H1 (cell line): ENCODE measurements around the gene UFC1. TPM values are rescaled to one million over a fixed set of nuclear protein-coding genes. Genes with fewer than 3 reads are reported as not detected.

ENCODE experiments used
- CTCF ChIA-PET: fragments of 300-600 bp; sonication (Branson Sonifier 250); formaldehyde crosslinking; loops from one replicate; lab custom pipeline; 2021; ENCODE audit not compliant: partially characterized antibody; lab: Charles Lee
- POLR2A ChIA-PET: fragments of 300-600 bp; sonication (Branson Sonifier 250); formaldehyde crosslinking; loops from one replicate; lab custom pipeline; 2021; ENCODE audit warnings: inconsistent platforms; ENCODE audit not compliant: partially characterized antibody; lab: Charles Lee
- DNase-seq, 2 experiments: peaks; one replicate each; pipeline versions ENCODE4 v3.0.0 to v3.0.0-alpha.2; 2010 to 2022; ENCODE audit warnings: low spot score in 2 of 2, low read depth in 1 of 2, mixed read lengths in 1 of 2
- FAIRE-seq: peaks from 2 replicates; lab custom pipeline; 2011; peaks lifted over from hg19 to GRCh38; lab: Jason Lieb, UNC
- H2AFZ ChIP-seq: 2 replicates; pipeline ENCODE4 v1.8.1; 2012; ENCODE audit warnings: low read length, inconsistent platforms
- H2AK5ac ChIP-seq: 2 replicates; pipeline ENCODE4 v1.6.1; 2013; ENCODE audit warnings: low read depth, low read length
- H2BK120ac ChIP-seq: replicated peaks from 2 replicates; pipeline ENCODE3; 2013; ENCODE audit warnings: low read depth, low read length, inconsistent platforms
- H2BK12ac ChIP-seq: 2 replicates; pipeline ENCODE4 v1.6.1; 2013; ENCODE audit warnings: low read depth, low read length
- H2BK15ac ChIP-seq: 2 replicates; pipeline ENCODE4 v1.6.1; 2013; ENCODE audit warnings: low read length
- H2BK20ac ChIP-seq: 2 replicates; pipeline ENCODE4 v1.6.1; 2013; ENCODE audit warnings: low read length
- H2BK5ac ChIP-seq: 2 replicates; pipeline ENCODE4 v1.6.1; 2013; ENCODE audit warnings: low read depth, low read length
- H3K14ac ChIP-seq: 2 replicates; pipeline ENCODE4 v1.6.1; 2013; ENCODE audit warnings: inconsistent platforms; ENCODE audit not compliant: insufficient read length
- H3K18ac ChIP-seq: 2 replicates; pipeline ENCODE4 v1.6.1; 2013; ENCODE audit warnings: low read length; ENCODE audit errors: extremely low read depth
- H3K23ac ChIP-seq: 2 replicates; pipeline ENCODE4 v1.6.1; 2013; ENCODE audit warnings: inconsistent platforms; ENCODE audit not compliant: insufficient read length
- H3K23me2 ChIP-seq: 2 replicates; pipeline ENCODE4 v1.6.1; 2013; ENCODE audit warnings: low read depth, low read length
- H3K27ac ChIP-seq: 2 replicates; pipeline ENCODE4 v1.6.1; 2011; ENCODE audit warnings: low read depth, low read length, inconsistent platforms
- H3K27me3 ChIP-seq, 4 experiments: replicated peaks in 1 of 4; 1 replicate in 1 of 4; 2 replicates in 3 of 4; pipeline versions ENCODE4 v1.6.1 to v1.8.1; 2011 to 2013; ENCODE audit warnings: low read length in 3 of 4, mild to moderate bottlenecking in 3 of 4, inconsistent platforms in 2 of 4, mixed read lengths in 2 of 4, moderate library complexity in 1 of 4; ENCODE audit not compliant: control insufficient read depth in 3 of 4, insufficient read depth in 3 of 4; ENCODE audit errors: extremely low read depth in 1 of 4
- H3K36me3 ChIP-seq, 4 experiments: 2 replicates each; pipeline versions ENCODE4 v1.6.1 to v1.8.1; 2011 to 2013; ENCODE audit warnings: mild to moderate bottlenecking in 4 of 4, low read length in 3 of 4, moderate library complexity in 2 of 4, control low read depth in 1 of 4, inconsistent platforms in 1 of 4; ENCODE audit not compliant: insufficient read depth in 4 of 4, control insufficient read depth in 2 of 4
- H3K4ac ChIP-seq: replicated peaks from 2 replicates; pipeline ENCODE3; 2013; ENCODE audit warnings: low read length, low read depth, mixed read lengths, inconsistent platforms; ENCODE audit not compliant: insufficient read length
- H3K4me1 ChIP-seq, 4 experiments: replicated peaks in 1 of 4; 1 replicate in 1 of 4; 2 replicates in 3 of 4; pipeline versions ENCODE4 v1.6.1 to v1.8.1; 2011 to 2013; ENCODE audit warnings: low read length in 3 of 4, inconsistent platforms in 2 of 4, mixed read lengths in 1 of 4; ENCODE audit not compliant: insufficient read depth in 4 of 4, control insufficient read depth in 3 of 4
- H3K4me2 ChIP-seq, 2 experiments: 2 replicates each; pipeline versions ENCODE4 v1.6.1 to v1.8.1; 2011 to 2013; ENCODE audit warnings: low read depth in 2 of 2, low read length in 2 of 2, control low read depth in 1 of 2, inconsistent platforms in 1 of 2, mild to moderate bottlenecking in 1 of 2; ENCODE audit not compliant: insufficient read depth in 1 of 2
- H3K4me3 ChIP-seq, 4 experiments: fragments of 200-600, 300-600 bp in 1 of 4; sonication (generic), shearing (Covaris generic), sonication (Bioruptor Twin) in 1 of 4; 2 replicates each; pipeline versions ENCODE4 v1.5.1 to v1.8.1; 2011 to 2016; ENCODE audit warnings: low read length in 4 of 4, low read depth in 3 of 4, control low read depth in 2 of 4, inconsistent platforms in 2 of 4, mild to moderate bottlenecking in 2 of 4, mixed read lengths in 1 of 4, moderate library complexity in 1 of 4; ENCODE audit not compliant: insufficient read depth in 2 of 4; ENCODE audit errors: extremely low read depth in 1 of 4
- H3K56ac ChIP-seq: replicated peaks from 2 replicates; pipeline ENCODE3; 2013; ENCODE audit warnings: low read depth, mild to moderate bottlenecking, mixed read lengths, low read length, inconsistent platforms; ENCODE audit not compliant: insufficient read length
- H3K79me1 ChIP-seq: 2 replicates; pipeline ENCODE4 v1.6.1; 2013; ENCODE audit warnings: low read depth, low read length, control low read depth
- H3K79me2 ChIP-seq, 2 experiments: 2 replicates each; pipeline versions ENCODE4 v1.6.1 to v1.8.1; 2012 to 2013; ENCODE audit warnings: low read length in 2 of 2, mild to moderate bottlenecking in 2 of 2, inconsistent platforms in 1 of 2; ENCODE audit not compliant: insufficient read depth in 2 of 2, control insufficient read depth in 1 of 2
- H3K9ac ChIP-seq, 4 experiments: replicated peaks in 1 of 4; 1 replicate in 1 of 4; 2 replicates in 3 of 4; pipeline versions ENCODE4 v1.6.1 to v1.8.1; 2011 to 2013; ENCODE audit warnings: low read depth in 3 of 4, low read length in 3 of 4, control low read depth in 2 of 4, mild to moderate bottlenecking in 2 of 4, moderate library complexity in 2 of 4, inconsistent platforms in 1 of 4; ENCODE audit errors: extremely low read depth in 1 of 4
- H3K9me3 ChIP-seq, 2 experiments: 2 replicates each; pipeline versions ENCODE4 v1.6.1 to v1.8.1; 2012 to 2013; ENCODE audit warnings: mild to moderate bottlenecking in 2 of 2, moderate library complexity in 2 of 2, control low read depth in 1 of 2, inconsistent platforms in 1 of 2, low read depth in 1 of 2, low read length in 1 of 2, mixed read lengths in 1 of 2; ENCODE audit not compliant: insufficient read depth in 2 of 2
- H4K20me1 ChIP-seq, 2 experiments: replicated peaks in 1 of 2; 2 replicates each; pipeline versions ENCODE3 to v1.8.1; 2011 to 2013; ENCODE audit warnings: inconsistent platforms in 2 of 2, low read length in 2 of 2, mild to moderate bottlenecking in 1 of 2; ENCODE audit not compliant: insufficient read depth in 2 of 2, control insufficient read depth in 1 of 2
- H4K5ac ChIP-seq: 2 replicates; pipeline ENCODE4 v1.6.1; 2013; ENCODE audit warnings: low read length, low read depth, mixed read lengths, inconsistent platforms; ENCODE audit not compliant: insufficient read length
- H4K8ac ChIP-seq: 2 replicates; pipeline ENCODE4 v1.8.0; 2013; ENCODE audit warnings: mild to moderate bottlenecking, moderate library complexity, low read length, inconsistent platforms; ENCODE audit not compliant: insufficient read depth; ENCODE audit errors: extremely low read depth
- H4K91ac ChIP-seq: replicated peaks from 2 replicates; pipeline ENCODE3; 2013; ENCODE audit warnings: low read length, mixed read lengths, inconsistent platforms; ENCODE audit not compliant: insufficient read length
- BACH1 ChIP-seq: IDR thresholded peaks from 2 replicates; pipeline ENCODE4 v1.6.1; 2012; ENCODE audit warnings: low read length, improper control_type of control experiment
- EP300 ChIP-seq, 2 experiments: IDR thresholded peaks; 1 replicate in 1 of 2; 2 replicates in 1 of 2; pipeline ENCODE4 v1.6.1; 2011 to 2012; ENCODE audit warnings: low read depth in 2 of 2, low read length in 2 of 2, mild to moderate bottlenecking in 2 of 2, borderline replicate concordance in 1 of 2, inconsistent platforms in 1 of 2, moderate library complexity in 1 of 2
- JUN ChIP-seq: IDR thresholded peaks from 2 replicates; pipeline ENCODE4 v1.6.1; 2011; ENCODE audit warnings: low read depth, mild to moderate bottlenecking, improper control_type of control experiment, low read length
- MAFK ChIP-seq: IDR thresholded peaks from 2 replicates; pipeline ENCODE4 v1.6.1; 2012; ENCODE audit warnings: low read depth, mild to moderate bottlenecking, improper control_type of control experiment, low read length
- WGBS, 2 experiments: shearing (Covaris generic) in 1 of 2; methylation state at CpG; one replicate each; pipeline versions ENCODE4 v1.1.6 to v1.1.7; 2013 to 2015; ENCODE audit warnings: low lambda C conversion rate in 2 of 2, mixed read lengths in 2 of 2, inconsistent platforms in 1 of 2, low coverage in 1 of 2, missing lambda C conversion rate in 1 of 2; ENCODE audit not compliant: insufficient replicate concordance in 2 of 2, insufficient coverage in 1 of 2, insufficient read length in 1 of 2; ENCODE audit errors: extremely low coverage in 1 of 2, missing lambda C conversion rate in 1 of 2; 5-methylcytosine and 5-hydroxymethylcytosine counted together
- polyA plus RNA-seq, 7 experiments: library from polyadenylated mRNA; depleted of rRNA in 3 of 7; stranded (reverse) in 5 of 7; unstranded in 2 of 7; fragments of >200 nt in 5 of 7; fragments of 200-250 nt in 2 of 7; gene quantifications; 1 replicate in 5 of 7; 2 replicates in 1 of 7; 4 replicates in 1 of 7; pipeline versions ENCODE4 v1.2.1 to v1.2.3, GENCODE V29; 2011 to 2013; ENCODE audit warnings: missing spikeins in 2 of 7, mixed read lengths in 2 of 7
- total RNA-seq: library from RNA; stranded (reverse); fragmentation: NEBNext Ultra II Directional; extraction: Animal tissue kit (Norgen Biotek cat#: 25700); gene quantifications from 2 replicates; pipeline ENCODE4 v1.2.1, GENCODE V29; 2021
- TF ChIP-seq, protein P1 (sequence below): IDR thresholded peaks from 2 replicates; pipeline ENCODE4 v1.6.1; 2012; ENCODE audit warnings: inconsistent platforms

Gene UFC1
- total and polyA plus RNA-seq, 2 of the 8 experiments (the other 6 are each of a cell fraction or from before 2014, with no cell fraction given), result 67.8 to 102 TPM

DNA sequence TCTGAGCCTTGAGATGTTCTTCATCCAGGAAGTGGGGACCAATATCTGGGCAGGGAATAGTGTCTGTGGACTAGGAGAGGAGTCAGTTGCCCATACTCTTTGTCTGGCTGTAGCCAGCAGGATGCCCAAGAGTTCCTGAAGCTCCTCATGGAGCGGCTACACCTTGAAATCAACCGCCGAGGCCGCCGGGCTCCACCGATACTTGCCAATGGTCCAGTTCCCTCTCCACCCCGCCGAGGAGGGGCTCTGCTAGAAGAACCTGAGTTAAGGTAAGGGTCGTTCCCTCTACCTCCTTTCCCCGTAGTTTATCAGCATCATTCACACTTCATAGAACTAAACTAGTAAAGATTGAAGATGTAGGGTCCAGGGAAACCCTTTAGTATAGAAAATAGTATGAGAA, 9.0 kb downstream of the UFC1 start:
- H3K27ac ChIP-seq, result no peak overlapping the region

More for the DNA sequence above, 9.0 kb downstream of the UFC1 start:
- H3K23me2 ChIP-seq, result peaks cover 17% of the 10 kb centered on the region
- H3K9ac ChIP-seq, result no peak overlapping the region
- ChIA-PET CTCF (interaction anchor here (0.6 to 5.2 kb wide), 5 partner anchors 8 to 66 kb away, joined by 3 to 32 read pairs (median 3); partner anchors contain the start of gene UFC1), POLR2A (interaction anchor here (0.7 to 2.2 kb wide), 4 partner anchors 9 to 39 kb away, joined by 3 to 8 read pairs (median 4); partner anchors contain the start of genes DEDD, NDUFS2 and UFC1)
- H2BK20ac ChIP-seq, result no peak overlapping the region
- no peak overlapping the region for H2AK5ac ChIP-seq
- no peak overlapping the region for H3K14ac ChIP-seq
- H3K4me1 ChIP-seq, result peaks cover 0 to 22% (median 9%) of the 10 kb centered on the region in 4 experiments; a peak in 5 of 7 replicates
- no peak overlapping the region for H2BK5ac ChIP-seq
- no peaks in the 10 kb centered on the region for H3K9me3 ChIP-seq
- no peak overlapping the region for H2BK12ac ChIP-seq
- H3K4me3 ChIP-seq, result no peak overlapping the region
- H3K4ac ChIP-seq, result no peak overlapping the region
- H2BK120ac ChIP-seq, result no peak overlapping the region
- H3K36me3 ChIP-seq, result peaks cover 0 to 7% (median 5%) of the 10 kb centered on the region in 4 experiments; a peak in 4 of 8 replicates
- H2AFZ ChIP-seq, result no peak overlapping the region
- no peak overlapping the region for H4K91ac ChIP-seq
- no peaks in the 10 kb centered on the region for H3K27me3 ChIP-seq
- H3K79me1 ChIP-seq, result no peaks in the 10 kb centered on the region; the same call in 1 of the 2 replicates
- no peak for TF ChIP-seq BACH1
- TF ChIP-seq, protein P1, sequence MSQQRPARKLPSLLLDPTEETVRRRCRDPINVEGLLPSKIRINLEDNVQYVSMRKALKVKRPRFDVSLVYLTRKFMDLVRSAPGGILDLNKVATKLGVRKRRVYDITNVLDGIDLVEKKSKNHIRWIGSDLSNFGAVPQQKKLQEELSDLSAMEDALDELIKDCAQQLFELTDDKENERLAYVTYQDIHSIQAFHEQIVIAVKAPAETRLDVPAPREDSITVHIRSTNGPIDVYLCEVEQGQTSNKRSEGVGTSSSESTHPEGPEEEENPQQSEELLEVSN, result no peak
- no peak for TF ChIP-seq JUN
- TF ChIP-seq MAFK, result no peak
- no peak for TF ChIP-seq EP300 (IDR thresholded peaks at IDR 0.05; ENCODE audit: borderline replicate concordance in 1 of 2, low read depth in 2 of 2, low read length in 2 of 2)
- H4K5ac ChIP-seq, result no peak overlapping the region
- no peak overlapping the region for H3K56ac ChIP-seq
- FAIRE-seq, result no peak
- H3K79me2 ChIP-seq, result no peaks in the 10 kb centered on the region; a peak in 1 of 4 replicates
- 95% methylated on average over 10 of the region's 10 CpGs; no CpG with 5 or more reads in 1 of the 2 experiments for WGBS, 2 experiments
- no peak overlapping the region for H3K4me2 ChIP-seq
- H3K23ac ChIP-seq, result no peak overlapping the region
- H4K20me1 ChIP-seq, result no peaks in the 10 kb centered on the region
- no peak overlapping the region for H3K18ac ChIP-seq
- no peak overlapping the region for H4K8ac ChIP-seq
- DNase-seq, result no peak
- no peak overlapping the region for H2BK15ac ChIP-seq
